HG03520 (cell line): ENCODE data around the gene DOCK1.

Source experiments
- ATAC-seq: cut with Tn5 transposase; IDR thresholded peaks from one replicate; pipeline ENCODE4 v1.9.1; 2021; ENCODE audit warnings: mild to moderate bottlenecking, moderate library complexity; ENCODE audit not compliant: unreplicated experiment

The DOCK1 gene

DNA sequence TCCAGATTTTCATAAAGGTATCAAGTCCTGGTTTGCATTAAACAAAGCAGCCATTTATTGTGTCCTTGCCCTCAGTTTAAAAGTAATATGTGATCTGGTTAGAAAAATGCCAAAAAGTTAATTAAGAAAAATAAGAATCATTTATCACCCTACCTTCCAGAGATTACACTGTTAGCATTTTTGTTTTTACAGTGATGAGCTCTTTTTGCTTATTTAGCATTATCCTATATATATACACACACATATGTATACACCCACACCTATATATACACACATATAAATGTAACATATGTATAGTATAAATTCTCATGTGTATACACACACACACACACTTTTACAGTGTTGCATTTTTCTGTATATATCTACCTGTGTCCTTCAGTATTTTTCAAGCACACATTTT is 163.3 kb downstream of the DOCK1 start:
- ATAC-seq: no peak

DNA sequence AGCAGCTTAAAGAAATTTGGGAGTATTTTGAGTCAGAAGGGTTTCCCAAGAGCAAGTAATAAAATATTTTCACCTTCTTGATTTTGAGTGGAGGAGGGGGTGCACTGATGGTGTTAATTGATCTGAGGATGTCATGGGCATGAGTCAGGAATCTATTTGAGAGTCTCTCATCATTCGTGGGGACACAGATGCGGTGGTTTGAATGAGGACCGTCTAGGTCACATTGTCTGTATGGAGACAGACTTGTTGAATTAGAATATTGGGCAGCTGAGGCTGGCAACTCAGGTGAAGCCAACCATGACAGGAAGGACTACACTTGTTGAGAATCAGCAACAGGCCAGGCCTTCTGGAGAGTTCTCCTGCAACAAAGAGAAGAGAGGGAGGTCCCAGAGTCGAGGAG is 164.2 kb downstream of the DOCK1 start:
- no peak for ATAC-seq

DNA sequence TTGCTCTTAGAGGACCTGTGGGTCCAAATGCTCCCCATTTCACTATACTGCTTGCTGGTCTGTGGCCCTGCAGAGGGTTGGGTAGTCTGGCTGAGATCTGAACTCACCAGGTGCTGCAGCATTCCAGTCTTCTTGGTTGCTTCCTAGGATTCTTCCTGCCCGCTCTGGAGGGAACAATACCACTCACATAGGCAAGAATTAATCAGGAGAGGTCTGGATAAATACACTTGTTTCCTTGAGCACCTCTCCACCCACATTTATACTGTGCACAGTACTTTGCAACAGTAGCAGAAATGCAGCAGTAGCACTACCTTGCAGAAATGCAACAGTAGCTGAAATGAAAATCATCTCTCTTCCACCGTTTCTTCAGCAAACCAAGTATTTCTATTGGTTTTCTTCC is 165.9 kb downstream of the DOCK1 start:
- no peak for ATAC-seq

DNA sequence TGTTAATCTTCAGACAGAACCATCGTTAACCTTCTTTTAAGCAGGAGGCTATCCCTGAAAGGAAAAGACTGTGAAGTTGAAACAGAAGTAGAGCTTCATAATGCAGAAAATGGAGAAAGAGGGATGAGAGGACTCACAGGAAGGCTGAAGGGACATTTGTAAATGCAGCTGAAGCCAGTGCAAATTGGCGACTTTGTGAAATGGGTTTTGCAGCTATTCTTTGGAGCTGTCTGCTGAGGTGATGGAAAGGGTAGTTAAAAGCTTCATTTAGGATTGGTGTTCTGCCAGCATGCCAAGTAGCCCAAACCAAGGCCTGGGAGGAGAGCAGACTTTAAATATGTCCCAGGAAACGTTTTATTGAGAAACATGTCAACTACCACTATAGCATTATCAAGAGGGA is 168.4 kb downstream of the DOCK1 start:
- ATAC-seq: no peak

DNA sequence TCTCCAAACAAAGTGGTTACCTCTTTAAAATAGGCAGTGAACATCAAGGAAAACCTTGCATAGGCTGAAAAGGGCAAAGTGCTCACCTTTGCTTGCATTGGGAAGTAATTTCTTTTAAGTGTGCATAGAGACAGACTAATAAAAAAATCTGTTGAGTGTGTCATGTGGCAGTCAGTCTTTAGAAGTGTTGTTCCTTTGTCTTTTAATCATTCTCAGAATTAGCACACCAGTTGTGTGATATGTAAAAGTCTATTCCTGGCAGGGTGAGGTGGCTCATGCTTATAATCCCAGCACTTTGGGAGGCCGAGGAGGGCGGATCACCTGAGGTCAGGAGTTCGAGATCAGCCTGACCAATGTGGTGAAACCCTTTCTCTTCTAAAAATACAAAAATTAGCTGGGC is 174.2 kb downstream of the DOCK1 start:
- no peak for ATAC-seq

DNA sequence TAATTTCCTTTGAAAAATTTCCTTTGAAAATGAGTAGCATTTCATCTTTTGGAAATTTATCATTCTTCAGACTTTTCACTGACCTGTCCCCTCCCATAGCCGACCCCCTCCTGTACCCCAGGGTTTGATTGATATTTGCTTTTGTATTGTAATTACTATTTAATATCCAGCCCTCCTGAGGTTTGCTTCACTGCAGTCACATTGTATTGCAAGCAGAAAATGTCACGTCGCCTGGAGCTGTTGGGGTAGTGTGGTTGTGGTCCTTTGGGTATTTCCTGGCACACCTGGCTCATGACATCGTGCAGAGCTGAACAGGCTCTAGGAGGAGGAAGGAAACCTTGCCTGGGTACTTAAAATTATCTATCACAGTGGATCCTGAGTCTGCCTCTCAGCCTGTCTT is 175.1 kb downstream of the DOCK1 start:
- no peak for ATAC-seq

DNA sequence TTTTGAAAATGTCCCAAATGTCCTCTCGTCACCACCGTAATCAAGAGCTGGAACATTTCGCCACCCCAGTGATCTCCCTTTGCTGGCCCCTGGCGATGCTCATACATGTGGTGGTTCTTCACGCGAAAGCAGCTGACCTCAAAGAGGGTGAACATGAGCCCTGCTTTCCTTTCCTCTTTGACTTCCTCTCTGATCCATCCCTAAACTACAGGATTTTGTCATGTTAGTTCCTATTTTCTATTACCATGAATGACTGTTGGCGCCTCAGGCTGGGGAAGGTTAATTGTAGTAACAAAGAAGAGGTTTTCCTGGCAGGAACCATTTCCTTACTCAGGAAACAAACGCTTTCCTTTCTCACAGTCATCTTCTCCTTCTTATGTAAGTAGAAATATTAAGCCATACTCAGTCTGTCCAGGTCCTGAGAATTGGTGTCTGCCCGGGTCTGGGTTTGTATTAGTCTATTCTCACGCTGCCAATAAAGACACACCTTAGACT is 176.7 kb downstream of the DOCK1 start:
- no peak for ATAC-seq

DNA sequence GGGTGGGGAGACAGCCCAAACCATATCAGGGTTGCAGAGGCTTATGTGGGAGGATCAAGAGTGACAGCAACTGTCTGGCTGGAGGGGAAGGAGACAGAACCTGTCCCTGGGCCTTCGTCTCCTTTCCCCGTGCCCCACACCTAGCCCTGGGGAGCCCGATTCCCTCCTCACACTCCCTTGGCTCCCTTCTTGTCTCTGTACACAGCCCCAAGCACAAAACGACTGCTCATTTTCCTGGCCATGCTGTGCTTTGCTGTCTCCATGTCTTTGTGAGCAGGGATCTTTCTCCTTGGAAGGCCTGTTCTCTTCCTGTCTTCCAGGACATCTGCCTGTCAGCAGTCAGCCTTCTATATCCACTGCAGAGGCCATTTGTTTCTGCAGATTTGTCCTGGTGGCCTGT is 177.4 kb downstream of the DOCK1 start:
- ATAC-seq: no peak

DNA sequence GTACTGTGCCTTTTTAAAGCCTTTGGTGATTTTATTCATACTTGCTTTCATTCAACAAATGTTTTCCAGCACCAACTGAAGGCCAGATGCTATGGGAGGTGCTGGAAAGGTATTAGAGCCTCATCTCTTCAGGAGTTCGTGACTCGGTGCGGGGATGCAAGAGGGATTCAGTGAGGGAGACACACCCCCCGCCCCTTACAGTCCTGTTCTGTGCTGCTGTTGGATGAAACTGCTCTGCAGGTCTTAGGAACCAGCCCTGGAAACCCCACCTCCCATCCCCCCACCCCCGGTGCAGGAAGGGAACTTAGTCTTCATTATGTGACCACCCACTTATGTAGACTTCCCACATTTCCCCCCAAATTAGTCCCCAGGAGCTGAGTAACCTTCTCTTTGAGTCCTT is 180.7 kb downstream of the DOCK1 start:
- ATAC-seq: no peak

DNA sequence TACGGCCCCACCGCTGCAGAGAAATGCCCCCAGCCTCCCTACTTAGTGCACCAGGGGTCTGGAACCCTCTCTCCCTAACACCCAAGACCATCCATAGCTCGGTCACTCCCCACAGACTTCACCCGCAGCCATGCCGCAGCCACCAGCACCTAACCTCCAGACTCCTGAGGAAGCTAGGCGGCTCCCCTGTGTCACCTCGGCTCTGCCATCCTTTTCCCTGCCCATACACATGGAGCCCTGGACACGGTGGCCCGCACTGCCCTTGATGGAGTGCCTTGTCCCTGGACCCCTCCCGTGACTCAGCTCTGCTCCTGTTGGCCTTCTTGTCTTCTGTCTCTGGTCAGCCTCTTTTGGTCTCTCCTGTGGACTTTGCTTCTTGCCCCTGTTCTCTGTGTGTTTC is 183.7 kb downstream of the DOCK1 start:
- no peak for ATAC-seq

DNA sequence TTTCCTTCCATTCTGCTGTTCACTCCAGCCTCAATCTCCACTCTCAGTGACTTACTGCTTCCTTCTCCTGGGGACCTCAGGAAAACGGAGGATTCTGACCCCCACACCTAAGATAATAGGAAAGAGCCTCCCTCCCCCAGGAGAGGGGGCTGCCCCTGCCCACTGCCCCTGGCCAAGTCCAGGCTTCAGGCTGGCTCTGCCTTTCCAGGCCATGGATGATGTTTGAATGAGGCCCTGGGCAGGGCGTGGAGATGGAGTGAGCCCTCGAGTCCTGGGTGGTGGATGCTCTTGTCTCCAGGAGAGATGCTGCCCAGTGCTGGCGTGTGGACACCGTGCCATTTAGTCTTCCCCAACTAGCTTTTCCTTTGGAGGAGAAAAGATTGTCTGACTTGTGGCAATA is 184.2 kb downstream of the DOCK1 start:
- ATAC-seq: no peak

DNA sequence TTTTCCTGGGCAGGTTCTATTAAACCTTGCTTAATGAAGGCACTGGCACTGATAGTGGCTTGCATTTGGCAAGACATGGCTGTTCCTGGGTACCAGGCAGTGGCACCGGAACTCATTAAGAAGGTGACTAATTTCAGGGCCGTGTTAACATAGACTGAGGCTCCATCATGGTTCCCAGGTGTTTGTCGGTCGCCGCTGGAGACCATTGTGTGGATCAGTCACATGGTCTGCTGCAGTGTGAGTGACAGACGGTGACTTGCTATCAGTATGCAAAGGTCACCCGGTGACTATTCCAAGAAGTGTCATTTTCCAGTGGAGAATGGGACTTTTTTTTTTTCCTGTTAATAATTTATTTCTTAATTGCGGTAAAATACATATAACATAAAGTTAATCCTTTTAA is 184.9 kb downstream of the DOCK1 start:
- ATAC-seq: no peak

DNA sequence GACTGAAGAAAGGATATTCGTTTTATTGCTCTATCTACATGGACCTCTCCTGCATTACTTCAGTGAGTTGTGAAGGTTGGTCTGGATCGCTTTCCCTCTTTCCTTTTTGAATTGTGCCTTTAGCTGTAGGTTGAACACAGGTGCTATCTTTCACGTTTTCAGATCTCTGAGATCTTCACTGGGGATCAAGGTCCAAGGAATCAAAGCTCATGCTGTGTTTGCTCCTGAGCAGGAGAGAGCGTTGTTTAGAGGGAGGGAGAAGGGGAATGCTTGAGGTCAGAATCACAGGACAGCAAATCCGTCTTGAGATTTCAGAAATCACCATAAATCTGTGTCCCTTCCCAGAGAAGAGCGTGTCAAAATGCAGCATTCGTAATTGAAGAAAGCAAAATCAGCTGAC is 186.1 kb downstream of the DOCK1 start:
- no peak for ATAC-seq

DNA sequence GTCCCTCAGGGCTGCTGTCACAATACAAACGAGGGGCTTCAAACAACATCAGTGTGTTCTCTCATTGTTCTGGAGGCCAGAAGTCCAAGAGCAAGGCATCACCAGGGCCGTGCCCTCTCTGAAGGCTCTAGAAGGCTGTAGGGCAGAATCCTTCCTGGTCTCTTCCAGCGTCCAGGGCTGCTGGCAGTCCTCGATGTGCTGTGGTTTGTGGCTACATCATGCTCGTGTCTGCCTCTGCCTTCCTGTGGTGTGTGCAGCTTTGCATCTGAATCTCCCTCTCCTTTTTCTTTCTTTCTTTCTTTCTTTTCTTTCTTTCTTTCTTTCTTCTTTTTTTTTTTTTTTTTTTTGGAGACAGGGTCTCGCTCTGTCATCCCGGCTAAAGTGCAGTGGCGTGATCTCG is 187.7 kb downstream of the DOCK1 start:
- no peak for ATAC-seq

DNA sequence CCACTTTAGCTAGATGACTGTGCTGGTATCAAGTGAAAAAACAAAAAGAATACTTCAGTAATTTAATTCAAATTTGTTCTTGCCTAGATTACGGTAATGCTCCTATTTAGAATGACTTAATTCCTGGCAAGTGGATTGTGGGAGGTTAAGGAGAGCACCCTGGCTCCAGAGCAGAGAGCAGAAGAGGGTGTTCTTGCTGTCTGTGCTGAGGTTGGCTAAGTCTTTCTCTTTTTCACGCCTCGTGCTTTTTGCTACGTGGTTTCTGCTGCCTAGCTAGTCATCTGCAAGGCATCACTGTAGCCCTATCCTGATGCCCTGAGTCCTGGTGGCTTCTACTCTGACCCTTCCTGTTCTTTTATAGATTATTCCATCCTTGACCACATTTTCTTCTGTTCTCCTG is 189.8 kb downstream of the DOCK1 start:
- ATAC-seq: no peak

DNA sequence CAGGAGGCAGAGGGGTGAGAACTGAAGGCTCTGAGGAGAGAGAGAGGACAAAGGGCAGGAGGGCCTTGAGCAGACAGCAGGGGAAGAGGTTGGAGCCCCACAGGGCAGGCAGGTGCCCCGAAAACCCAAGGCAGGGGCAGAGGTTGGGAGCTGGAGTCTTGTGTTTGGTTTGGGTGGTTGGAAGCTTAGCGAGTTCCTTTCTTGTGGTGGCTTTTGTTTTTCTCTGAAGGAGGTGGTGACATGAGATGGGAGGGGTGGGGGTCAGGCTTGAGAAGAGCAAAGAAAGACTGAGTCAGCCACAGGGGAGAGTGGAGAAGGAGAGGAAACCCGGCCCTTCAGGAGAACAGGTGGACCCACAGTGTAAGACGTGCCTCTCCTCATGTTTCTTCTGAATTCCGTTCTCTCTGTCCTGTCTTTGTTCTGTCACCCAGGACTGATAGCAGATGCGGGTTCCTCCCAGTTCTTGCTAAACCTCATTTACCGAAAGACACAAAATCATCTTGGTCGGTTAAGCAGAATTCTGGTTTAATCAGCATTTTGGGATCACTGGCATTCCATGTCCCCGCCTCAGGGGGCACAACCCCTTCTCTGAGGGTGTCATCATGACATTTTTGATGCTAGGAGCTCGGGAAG is 195.9 kb downstream of the DOCK1 start:
- no peak for ATAC-seq

DNA sequence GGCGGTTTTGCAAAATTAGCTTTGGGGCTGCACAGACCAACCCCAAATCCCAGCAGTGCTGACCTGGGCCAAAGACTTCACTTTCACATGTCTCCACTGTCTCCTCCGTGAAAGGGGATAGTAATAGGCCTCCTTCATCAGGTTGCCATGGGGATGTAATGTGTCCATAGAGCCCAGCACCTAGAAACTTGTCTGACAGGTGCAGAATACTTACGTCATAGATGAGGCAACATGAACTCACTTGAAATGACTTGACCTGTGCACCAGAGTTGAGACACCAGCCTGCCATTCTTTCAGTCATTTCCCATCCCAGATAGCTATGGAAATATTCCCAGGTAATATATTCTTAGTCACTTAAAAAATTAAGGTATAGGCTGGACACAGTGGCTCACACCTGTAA is 196.9 kb downstream of the DOCK1 start:
- no peak for ATAC-seq

DNA sequence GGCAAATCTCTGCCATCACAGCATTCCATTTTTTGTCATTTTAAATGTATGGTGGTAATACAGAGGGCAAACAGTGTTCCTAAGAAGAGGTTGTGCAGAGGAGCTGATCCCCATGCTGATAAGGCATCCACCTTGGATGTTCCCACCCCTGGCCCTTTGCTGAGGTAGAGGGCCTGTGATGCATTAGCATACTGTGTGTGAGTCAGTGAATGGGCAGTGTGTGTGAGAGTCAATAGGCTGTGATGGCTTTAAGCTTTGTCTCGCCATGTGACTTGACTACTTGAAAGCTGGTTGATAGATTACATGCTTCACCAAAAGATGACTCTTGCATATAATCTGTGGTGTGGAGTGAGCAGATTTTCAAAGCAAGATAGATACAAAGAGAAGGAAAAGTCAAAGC is 209.9 kb downstream of the DOCK1 start:
- ATAC-seq: no peak

DNA sequence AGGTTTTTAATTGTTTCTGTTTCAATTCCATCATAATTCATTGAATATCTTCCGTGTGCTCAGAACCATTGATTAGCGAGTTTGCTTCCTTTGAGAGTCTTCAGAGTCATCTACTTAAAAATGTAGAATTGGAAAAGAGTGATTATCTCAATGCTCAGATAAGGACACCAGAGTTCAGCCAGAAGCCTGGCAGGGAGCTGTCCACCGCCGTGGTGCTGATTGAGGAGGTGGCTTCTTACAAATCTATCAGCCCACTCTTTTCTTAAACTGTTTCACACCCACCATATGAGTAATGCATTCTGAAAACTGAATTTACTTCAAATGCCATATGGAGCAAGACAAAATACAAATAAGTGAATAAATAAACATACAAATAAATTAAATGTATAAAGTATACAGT is 211.9 kb downstream of the DOCK1 start:
- no peak for ATAC-seq

DNA sequence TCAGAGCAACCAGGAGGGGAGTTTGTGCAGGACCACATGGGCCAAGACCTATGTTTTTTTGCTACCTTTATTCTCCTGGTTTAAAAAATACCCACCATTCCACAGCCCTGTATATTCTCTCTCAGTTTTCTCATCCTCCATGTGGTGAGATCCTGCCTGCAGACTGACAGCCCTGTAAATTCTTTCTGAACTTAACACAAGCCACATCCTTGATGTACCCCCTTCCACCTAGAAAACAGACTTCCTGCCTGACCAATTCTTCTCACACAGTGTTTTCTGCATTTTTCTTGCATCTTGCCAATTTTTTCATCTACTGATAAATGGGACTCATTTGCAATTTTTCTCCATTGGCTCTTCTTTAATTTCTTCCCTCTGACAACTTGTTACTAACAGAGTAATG is 212.8 kb downstream of the DOCK1 start:
- no peak for ATAC-seq

DNA sequence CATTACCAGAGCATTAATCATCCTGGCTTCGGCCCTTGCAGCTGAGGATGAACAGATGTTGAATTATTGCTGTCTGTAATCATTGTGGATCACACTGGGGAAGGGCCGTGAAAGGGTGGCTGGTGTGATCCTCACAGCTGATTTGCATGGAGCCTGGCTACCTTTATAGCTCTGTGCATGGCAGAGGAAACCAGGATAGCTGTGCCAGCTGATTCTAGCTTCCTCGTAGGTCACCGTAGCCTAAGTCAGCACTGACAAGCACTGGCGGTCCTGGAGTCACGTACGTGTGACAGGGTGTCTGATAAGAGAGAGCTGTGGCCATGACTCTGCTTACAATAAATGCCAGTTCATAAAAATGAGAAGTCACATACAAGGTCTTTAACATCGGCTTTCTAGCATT is 214.7 kb downstream of the DOCK1 start:
- no peak for ATAC-seq

DNA sequence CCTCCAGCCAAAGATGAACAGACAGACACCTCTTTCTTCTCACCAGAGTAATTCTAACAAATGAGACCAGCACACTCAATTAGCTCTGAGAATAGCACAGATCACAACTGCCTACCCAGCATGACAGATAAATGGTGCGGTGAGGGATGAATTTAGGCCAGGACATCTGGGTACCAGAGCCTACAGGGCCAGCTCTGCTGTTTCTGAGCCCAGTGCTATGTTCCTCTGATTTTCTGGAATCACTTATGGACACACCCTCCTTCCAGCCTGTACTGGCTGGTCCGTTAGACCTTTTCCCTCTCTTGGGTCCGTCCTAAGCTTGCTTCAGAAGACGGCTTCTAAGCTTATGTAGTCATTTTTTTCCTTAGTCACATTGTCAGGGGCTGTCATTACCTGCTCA is 217.6 kb downstream of the DOCK1 start:
- ATAC-seq: no peak

DNA sequence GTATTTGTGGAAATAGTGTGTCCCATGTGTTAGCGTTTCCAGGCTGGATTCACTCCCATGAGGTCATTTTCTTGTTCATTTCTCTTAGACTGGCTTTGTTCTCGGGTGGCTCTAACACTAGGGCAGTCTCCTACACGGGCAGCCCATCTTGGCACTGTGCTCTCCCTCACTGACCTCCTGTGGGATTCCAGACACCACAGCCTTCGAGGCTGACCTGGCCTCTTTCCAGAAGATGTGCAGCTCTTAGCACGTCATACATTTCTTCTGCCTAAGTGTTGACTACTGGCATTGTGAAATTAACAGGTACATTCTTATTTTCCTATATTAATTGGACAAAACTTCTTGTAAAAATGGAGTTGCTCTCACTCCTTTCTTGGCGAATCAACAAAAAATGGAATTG is 218.4 kb downstream of the DOCK1 start:
- ATAC-seq: no peak

DNA sequence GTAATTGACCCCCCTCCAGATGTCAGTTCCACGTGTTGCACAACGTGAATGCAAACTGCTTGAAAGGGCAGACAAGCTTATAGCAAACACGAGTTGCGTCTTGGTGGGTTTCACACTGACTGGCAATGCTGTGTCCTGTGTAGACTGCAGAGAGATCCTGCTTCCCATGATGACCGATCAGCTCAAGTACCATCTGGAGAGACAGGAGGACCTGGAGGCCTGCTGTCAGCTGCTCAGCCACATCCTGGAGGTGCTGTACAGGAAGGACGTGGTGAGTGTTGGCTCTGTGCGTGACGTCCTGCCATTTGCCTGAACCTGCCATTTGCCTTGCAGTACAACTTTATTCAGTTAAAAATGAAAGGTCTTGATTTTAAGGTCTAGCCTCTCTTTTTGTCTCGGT is 220.1 kb downstream of the DOCK1 start:
- ATAC-seq: no peak
